Stimulated activated CD4-positive, alpha-beta T cell treated with anti-CD3 and anti-CD28 coated beads, Interleukin-2, amount 100 ng/mL, for 48 hours (primary cell): Measurements from ENCODE around the gene PIGC.

Experiments
- DNase-seq, 2 donors: peaks; one replicate each; pipeline ENCODE4 v3.0.0-alpha.2; 2020

PIGC gene

GRCh38 chr1:172443666-172444453 is at the start of gene PIGC:
TSS of gene PIGC (minus strand) at chr1:172444069. CDS start at chr1:172442622, 1,447 bp downstream.
- DNase-seq, result peak; percentile 89 to 92

GRCh38 chr1:172492421-172492820 is 48.6 kb upstream of the PIGC start:
- no peak for DNase-seq

- DNase-seq, result no peak
These were observed 46.0 kb upstream of the PIGC start for GRCh38 chr1:172489847-172490246.

- no peak for DNase-seq
These were observed 44.5 kb upstream of the PIGC start for GRCh38 chr1:172488393-172488792.

GRCh38 chr1:172487550-172487949 is 43.7 kb upstream of the PIGC start:
- no peak for DNase-seq

- DNase-seq, result no peak
These were observed 43.1 kb upstream of the PIGC start for GRCh38 chr1:172486805-172487454.

- no peak for DNase-seq
These were observed 41.8 kb upstream of the PIGC start for GRCh38 chr1:172485626-172486025.

GRCh38 chr1:172484252-172484651 is 40.4 kb upstream of the PIGC start:
- no peak for DNase-seq

GRCh38 chr1:172483448-172483847 is 39.6 kb upstream of the PIGC start:
- no peak for DNase-seq

- DNase-seq, result no peak
These were observed 38.2 kb upstream of the PIGC start for GRCh38 chr1:172482044-172482443.

- no peak for DNase-seq
These were observed 36.6 kb upstream of the PIGC start for GRCh38 chr1:172480431-172480830.

GRCh38 chr1:172478485-172478884 is 34.6 kb upstream of the PIGC start:
- no peak for DNase-seq

GRCh38 chr1:172477741-172478140 is 33.9 kb upstream of the PIGC start:
- no peak for DNase-seq

- no peak for DNase-seq
These were observed 33.3 kb upstream of the PIGC start for GRCh38 chr1:172477216-172477615.

GRCh38 chr1:172476218-172476811 is 32.4 kb upstream of the PIGC start:
- DNase-seq, result no peak

GRCh38 chr1:172473842-172474241 is 30.0 kb upstream of the PIGC start:
- DNase-seq, result no peak

GRCh38 chr1:172473302-172473701 is 29.4 kb upstream of the PIGC start:
- DNase-seq, result no peak

GRCh38 chr1:172472495-172472894 is 28.6 kb upstream of the PIGC start:
- no peak for DNase-seq

- no peak for DNase-seq
These were observed 27.8 kb upstream of the PIGC start for GRCh38 chr1:172471666-172472065.

GRCh38 chr1:172470149-172470548 is 26.3 kb upstream of the PIGC start:
- DNase-seq, result no peak

GRCh38 chr1:172469717-172470116 is 25.8 kb upstream of the PIGC start:
- no peak for DNase-seq

GRCh38 chr1:172468296-172468695 is 24.4 kb upstream of the PIGC start:
- no peak for DNase-seq

- no peak for DNase-seq
These were observed 23.6 kb upstream of the PIGC start for GRCh38 chr1:172467446-172467845.

GRCh38 chr1:172466795-172467407 is 23.0 kb upstream of the PIGC start:
- DNase-seq, result no peak
